Heart left ventricle (tissue), 16 donors: ENCODE data around the gene PGAM2. TPM values are rescaled to one million over a fixed set of nuclear protein-coding genes. Genes with fewer than 3 reads are reported as not detected.
A peak's percentile ranks its signal among the peaks of the same experiment; 100 is the strongest.

ENCODE experiments used
- ATAC-seq, 4 donors: fragments of 200-7000 bp; cut with Tn5 transposase; one replicate each; pipeline ENCODE4 v1.9.1; 2020 to 2022; ENCODE audit warnings: moderate library complexity in 4 of 4, mild to moderate bottlenecking in 3 of 4, moderate number of reproducible peaks in 1 of 4
- DNase-seq, 5 donors: peaks; one replicate each; pipeline ENCODE4 v3.0.0-alpha.2; 2020
- H3K27ac ChIP-seq, 12 donors: fragments of 200-600 bp; sonication (generic) in 4 of 12; one replicate each; pipeline versions ENCODE4 v1.5.0 to v1.8.0; 2016 to 2022; ENCODE audit warnings: mild to moderate bottlenecking in 2 of 12
- H3K27me3 ChIP-seq, 9 donors: fragments of 200-600 bp; sonication (generic) in 2 of 9; one replicate each; pipeline versions ENCODE4 v1.5.1 to v1.8.0; 2016 to 2022; ENCODE audit warnings: mild to moderate bottlenecking in 3 of 9
- H3K36me3 ChIP-seq, 9 donors: fragments of 200-600 bp; sonication (generic) in 2 of 9; one replicate each; pipeline versions ENCODE4 v1.5.0 to v1.8.0; 2018 to 2022; ENCODE audit warnings: mild to moderate bottlenecking in 2 of 9
- H3K4me1 ChIP-seq, 12 donors: fragments of 200-600 bp; sonication (generic) in 4 of 12; one replicate each; pipeline versions ENCODE4 v1.5.0 to v1.8.0; 2016 to 2022; ENCODE audit warnings: mild to moderate bottlenecking in 3 of 12
- H3K4me3 ChIP-seq, 12 donors: fragments of 200-600 bp; sonication (generic) in 4 of 12; one replicate each; pipeline versions ENCODE4 v1.5.0 to v1.8.0; 2017 to 2022; ENCODE audit warnings: mild to moderate bottlenecking in 9 of 12, moderate library complexity in 4 of 12
- H3K9me3 ChIP-seq, 12 donors: fragments of 200-600 bp; sonication (generic) in 4 of 12; one replicate each; pipeline versions ENCODE4 v1.5.0 to v1.8.0; 2016 to 2022; ENCODE audit warnings: mild to moderate bottlenecking in 1 of 12
- POLR2A ChIP-seq, 2 donors: fragments of 450-650 bp; IDR thresholded peaks; one replicate each; pipeline ENCODE4 v1.6.1; 2017; ENCODE audit warnings: antibody characterized with exemption in 2 of 2, mild to moderate bottlenecking in 2 of 2, moderate library complexity in 2 of 2
- WGBS, 4 donors: extraction: QIAGEN DNeasy Blood & Tissue Kit in 2 of 4; methylation state at CpG; one replicate each; pipeline versions ENCODE4 v1.1.5 to v1.1.7; 2013 to 2018; 5-methylcytosine and 5-hydroxymethylcytosine counted together
- intact Hi-C, 10 donors: fragments of 100-400 bp; cut with DNase I; formaldehyde crosslinking; loops; one replicate each; pipeline versions ENCODE4 v1.11.1 to v1.14.2; 2022
- polyA plus RNA-seq, 2 donors: library from polyadenylated mRNA; stranded (reverse); fragments of 200-250 nt; gene quantifications; one replicate each; pipeline ENCODE4 v1.2.3, GENCODE V29; 2013
- total RNA-seq, 9 donors: library from RNA; depleted of rRNA in 2 of 9; stranded (reverse); fragments of >200 nt in 2 of 9; fragmentation: NEBNext Ultra II Directional in 3 of 9; extraction: Animal tissue kit (Norgen Biotek cat#: 25700) in 3 of 9; gene quantifications; one replicate each; pipeline versions ENCODE4 v1.1.0 to v1.2.4, GENCODE V29; 2016 to 2023
- TF ChIP-seq, protein P1 (sequence below), 12 donors: fragments of 200-600 bp; sonication (generic) in 4 of 12; IDR thresholded peaks; one replicate each; pipeline versions ENCODE4 v1.5.0 to v1.8.0; 2018 to 2022; ENCODE audit warnings: antibody characterized with exemption in 12 of 12, mild to moderate bottlenecking in 5 of 12
- donor health status: ischemic (EF 13 %, LVEDD 7.1; RV severe dilation, severe dysfunction).
- donor health status: healthy with polysubstance abuse.
- donor health status: DM: no; HTN: yes; CAD: no.
- donor health status: DM: no; HTN: no; CAD: no.
- donor health status: ischemic (EF 25% LVEDD 6.9; RV normal size, moderate dysfunction).
- donor health status: ischemic (EF 25% LVEDD 5.7; RV mildly dilated, moderate dysfunction).
- donor health status: healthy.
- donor health status: DM: yes; HTN: yes; CAD: no.
- donor health status: ischemic (EF 35%, LVEDD 5.7; RV mildly dilated, moderate dysfunction).
- donor health status: nonischemic (EF 11% LVEDD 7.7; RV severe dilation, severe dysfunction).
- donor health status: DM: yes; HTN: yes; CAD: no.
- donor health status: PGD.
- donor health status: ischemic (EF 29% LVEDD 5.4; RV normal size, mild dysfunction).
- donor health status: nonischemic (EF 23%, LVEDD 6.1; RV moderate dilation, normal function).

Gene PGAM2
- total and polyA plus RNA-seq, 11 donors: 242 to 2,064 (median 555) TPM

DNA sequence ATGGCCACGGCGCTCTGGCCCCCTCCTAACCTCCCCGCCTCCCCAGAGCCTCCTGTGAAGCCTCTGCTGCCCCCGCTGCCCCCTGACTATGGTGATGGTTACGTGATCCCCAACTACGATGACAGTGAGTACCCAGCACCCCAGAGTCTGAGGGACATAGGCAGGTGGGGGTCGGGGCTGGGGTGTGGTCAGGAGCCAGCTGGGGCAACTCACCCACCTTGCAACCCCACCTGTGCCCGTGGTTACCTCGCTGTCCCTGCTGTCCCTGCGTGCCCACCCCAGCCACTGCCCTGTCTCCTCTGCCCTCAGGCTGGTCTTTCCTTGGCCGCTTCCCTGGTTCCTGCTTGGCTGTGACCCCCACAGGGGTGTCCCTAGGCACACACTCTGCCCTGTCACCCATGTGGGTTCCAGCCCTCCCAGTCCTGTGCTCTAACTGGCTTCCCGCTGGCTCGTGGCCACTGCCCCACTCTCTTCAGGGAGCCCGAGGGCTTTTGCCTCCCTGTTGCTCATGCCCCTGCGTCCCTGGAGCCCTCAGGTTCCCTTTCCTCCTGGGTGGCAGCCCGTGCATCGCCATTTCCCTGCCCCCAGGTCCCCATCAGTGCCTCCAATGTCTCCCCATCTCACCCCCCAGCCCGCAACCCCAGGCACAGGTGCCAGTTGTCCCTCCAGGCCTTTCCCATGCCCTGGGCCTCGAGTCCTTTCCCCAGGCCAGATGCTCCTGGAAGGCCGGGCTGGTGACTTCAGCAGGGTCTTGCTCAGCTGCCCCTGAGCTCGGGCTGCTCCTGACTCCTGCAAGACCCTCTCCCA is 42.8 kb upstream of the PGAM2 start:
- peak overlapping the region in 3 of 12 donors; percentile 67 to 76 (median 75) for H3K4me3 ChIP-seq
- 88 to 91% (median 89%) methylated on average over 20 to 21 of the region's 21 CpGs for WGBS, 4 donors
- peak overlapping the region in 1 of 12 donors; percentile 17 for H3K27ac ChIP-seq
- TF ChIP-seq POLR2A (IDR thresholded peaks at IDR 0.05): no peak
- TF ChIP-seq, protein P1, sequence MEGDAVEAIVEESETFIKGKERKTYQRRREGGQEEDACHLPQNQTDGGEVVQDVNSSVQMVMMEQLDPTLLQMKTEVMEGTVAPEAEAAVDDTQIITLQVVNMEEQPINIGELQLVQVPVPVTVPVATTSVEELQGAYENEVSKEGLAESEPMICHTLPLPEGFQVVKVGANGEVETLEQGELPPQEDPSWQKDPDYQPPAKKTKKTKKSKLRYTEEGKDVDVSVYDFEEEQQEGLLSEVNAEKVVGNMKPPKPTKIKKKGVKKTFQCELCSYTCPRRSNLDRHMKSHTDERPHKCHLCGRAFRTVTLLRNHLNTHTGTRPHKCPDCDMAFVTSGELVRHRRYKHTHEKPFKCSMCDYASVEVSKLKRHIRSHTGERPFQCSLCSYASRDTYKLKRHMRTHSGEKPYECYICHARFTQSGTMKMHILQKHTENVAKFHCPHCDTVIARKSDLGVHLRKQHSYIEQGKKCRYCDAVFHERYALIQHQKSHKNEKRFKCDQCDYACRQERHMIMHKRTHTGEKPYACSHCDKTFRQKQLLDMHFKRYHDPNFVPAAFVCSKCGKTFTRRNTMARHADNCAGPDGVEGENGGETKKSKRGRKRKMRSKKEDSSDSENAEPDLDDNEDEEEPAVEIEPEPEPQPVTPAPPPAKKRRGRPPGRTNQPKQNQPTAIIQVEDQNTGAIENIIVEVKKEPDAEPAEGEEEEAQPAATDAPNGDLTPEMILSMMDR (IDR thresholded peaks at IDR 0.05): no peak
- peak in 1 of 5 donors; percentile 26 for DNase-seq
- no peak for ATAC-seq
- intact Hi-C loops: no loop called here
- H3K4me1 ChIP-seq: peaks cover 0 to 35% (median 5%) of the 10 kb centered on the region in 12 donors
- H3K27me3 ChIP-seq: peaks cover 0 to 16% (median 0%) of the 10 kb centered on the region in 9 donors
- no peaks in the 10 kb centered on the region for H3K9me3 ChIP-seq
- peaks cover 0 to 60% (median 6%) of the 10 kb centered on the region in 9 donors for H3K36me3 ChIP-seq

DNA sequence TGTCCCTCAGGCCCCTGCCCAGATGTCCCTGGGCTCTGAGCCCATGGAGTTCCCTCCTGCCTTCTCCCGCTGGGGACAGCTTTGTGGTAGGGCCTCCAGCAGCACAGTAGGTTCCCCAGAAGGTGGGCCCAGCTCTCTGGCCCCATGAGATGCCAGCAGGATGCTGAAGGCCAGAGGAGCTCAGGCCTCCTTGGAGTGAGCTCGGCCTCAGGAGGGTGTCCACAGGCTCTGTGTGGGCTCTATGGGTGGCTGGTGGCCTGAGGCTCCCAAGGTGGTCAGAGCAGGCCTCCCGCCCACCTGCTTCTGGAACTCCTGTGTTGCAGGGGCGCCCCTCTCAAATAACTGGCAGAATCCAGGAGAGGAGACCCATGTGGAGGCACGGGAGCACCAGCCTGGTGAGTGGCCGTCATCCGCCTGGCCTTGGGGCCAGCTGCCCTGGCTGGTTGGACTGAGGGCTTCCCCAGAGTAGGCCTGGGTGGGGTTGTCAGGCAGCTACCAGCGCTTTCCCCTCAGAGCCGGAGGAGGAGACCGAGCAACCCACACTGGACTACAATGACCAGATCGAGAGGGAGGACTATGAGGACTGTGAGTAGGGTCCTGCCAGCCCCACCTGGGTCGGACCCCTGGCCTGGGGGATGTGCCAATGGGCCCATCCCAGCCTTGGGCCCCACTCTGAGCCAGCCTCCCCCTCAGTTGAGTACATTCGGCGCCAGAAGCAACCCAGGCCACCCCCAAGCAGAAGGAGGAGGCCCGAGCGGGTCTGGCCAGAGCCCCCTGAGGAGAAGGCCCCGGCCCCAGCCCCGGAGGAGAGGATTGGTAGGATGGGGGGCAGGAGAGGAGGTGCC is 42.0 kb upstream of the PGAM2 start:
- 82 to 94% (median 88%) methylated on average over 12 to 18 of the region's 18 CpGs for WGBS, 4 donors
- Histone ChIP-seq H3K27me3 (peaks cover 0 to 18% (median 0%) of the 10 kb centered on the region in 9 donors), H3K4me3 (peak overlapping the region in 5 of 12 donors; percentile 3 to 76 (median 67)), H3K36me3 (peaks cover 0 to 53% (median 4%) of the 10 kb centered on the region in 9 donors), H3K9me3 (no peaks in the 10 kb centered on the region), H3K27ac (peak overlapping the region in 4 of 12 donors; percentile 17 to 88 (median 36)), H3K4me1 (peaks cover 0 to 43% (median 9%) of the 10 kb centered on the region in 12 donors)
- TF ChIP-seq POLR2A (IDR thresholded peaks at IDR 0.05): no peak
- ATAC-seq: no peak
- peak in 1 of 5 donors; percentile 13 for DNase-seq
- intact Hi-C loops: no loop called here

DNA sequence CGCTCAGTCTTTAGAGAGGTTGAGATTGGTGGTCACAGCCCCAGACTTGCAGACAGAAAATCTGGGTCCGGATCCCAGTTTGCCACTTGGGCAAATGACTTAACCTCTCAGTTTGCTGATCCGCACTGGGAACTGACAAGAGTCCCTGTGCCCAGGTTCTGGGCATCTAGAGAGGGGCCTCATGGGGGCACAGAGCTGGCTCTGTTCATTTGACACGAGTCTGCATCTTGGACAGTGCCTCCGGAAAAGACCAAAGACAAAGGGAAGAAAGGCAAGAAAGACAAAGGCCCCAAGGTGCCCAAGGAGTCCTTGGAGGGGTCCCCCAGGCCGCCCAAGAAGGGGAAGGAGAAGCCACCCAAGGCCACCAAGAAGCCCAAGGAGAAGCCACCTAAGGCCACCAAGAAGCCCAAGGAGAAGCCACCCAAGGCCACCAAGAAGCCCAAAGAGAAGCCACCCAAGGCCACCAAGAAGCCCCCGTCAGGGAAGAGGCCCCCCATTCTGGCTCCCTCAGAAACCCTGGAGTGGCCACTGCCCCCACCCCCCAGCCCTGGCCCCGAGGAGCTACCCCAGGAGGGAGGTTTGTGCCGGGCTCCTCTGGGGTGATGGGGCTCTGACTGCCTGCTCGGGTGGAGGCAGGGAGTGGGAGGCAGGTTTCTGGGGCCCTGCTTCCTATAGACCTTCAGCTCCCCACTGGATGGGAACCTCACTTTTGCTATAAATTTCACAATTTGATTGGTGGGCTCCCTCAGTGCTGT is 41.1 kb upstream of the PGAM2 start:
- H3K9me3 ChIP-seq: no peaks in the 10 kb centered on the region
- peak overlapping the region in 5 of 12 donors; percentile 57 to 76 (median 67) for H3K4me3 ChIP-seq
- TF ChIP-seq, protein P1 (IDR thresholded peaks at IDR 0.05): no peak
- TF ChIP-seq POLR2A (IDR thresholded peaks at IDR 0.05): no peak
- H3K27ac ChIP-seq: peak overlapping the region in 4 of 12 donors; percentile 80 to 90 (median 87)
- H3K36me3 ChIP-seq: peaks cover 0 to 46% (median 4%) of the 10 kb centered on the region in 9 donors
- H3K27me3 ChIP-seq: peaks cover 0 to 18% (median 0%) of the 10 kb centered on the region in 9 donors
- H3K4me1 ChIP-seq: peaks cover 0 to 49% (median 13%) of the 10 kb centered on the region in 12 donors
- 85 to 94% (median 87%) methylated on average over 8 to 10 of the region's 10 CpGs for WGBS, 4 donors
- intact Hi-C loops: no loop called here
- DNase-seq (peak in 1 of 5 donors; percentile 17), ATAC-seq (no peak)

DNA sequence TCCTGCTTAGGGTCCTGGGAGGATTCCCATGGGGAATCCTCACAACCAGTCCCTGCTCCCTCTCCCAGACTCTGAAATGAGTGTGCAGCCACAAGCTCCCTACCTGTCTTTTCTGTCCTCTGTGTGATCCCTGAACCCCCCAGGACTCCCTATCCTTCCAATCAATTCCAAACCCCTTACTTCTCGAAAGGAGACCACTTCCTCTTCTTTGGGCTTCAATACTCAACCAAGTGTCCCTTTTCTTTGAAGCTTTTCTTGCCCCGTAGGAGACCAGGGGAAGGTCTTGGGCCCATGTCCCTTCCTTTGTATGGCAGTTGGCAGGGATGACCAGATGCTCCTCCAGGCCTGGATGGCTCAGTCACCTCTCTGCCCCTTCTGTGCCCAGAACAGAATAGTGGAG is 40.5 kb upstream of the PGAM2 start:
- Histone ChIP-seq H3K36me3 (peaks cover 0 to 40% (median 4%) of the 10 kb centered on the region in 9 donors), H3K4me3 (peak overlapping the region in 10 of 12 donors; percentile 54 to 76 (median 64)), H3K27me3 (peaks cover 0 to 18% (median 0%) of the 10 kb centered on the region in 9 donors), H3K4me1 (peaks cover 0 to 56% (median 15%) of the 10 kb centered on the region in 12 donors), H3K27ac (peak overlapping the region in 9 of 12 donors; percentile 9 to 90 (median 76)), H3K9me3 (no peaks in the 10 kb centered on the region)
- intact Hi-C loops: no loop called here
- TF ChIP-seq POLR2A (IDR thresholded peaks at IDR 0.05): no peak
- TF ChIP-seq, protein P1 (IDR thresholded peaks at IDR 0.05): no peak
- DNase-seq (no peak), ATAC-seq (no peak)
- 87 to 93% (median 90%) methylated on average over 2 of the region's 2 CpGs for WGBS, 4 donors
